ENCODE results near the gene FHOD3.

Gene FHOD3

GRCh38 chr18:36601316-36601715 is 303.8 kb downstream of the FHOD3 start:
- DNase-seq = no peak
- H3K9me2 ChIP-seq (replicated peaks; ENCODE audit: insufficient read depth, low read length) = no peaks in the 10 kb centered on the region

GRCh38 chr18:36602071-36602470 is 304.6 kb downstream of the FHOD3 start:
- Histone ChIP-seq H3K4me1 (ENCODE audit: low read length) (no peaks in the 10 kb centered on the region), H3K27me3 (replicated peaks; ENCODE audit: insufficient read depth, low read length) (no peaks in the 10 kb centered on the region), H3K79me2 (ENCODE audit: low read length) (no peaks in the 10 kb centered on the region), H3K9me3 (replicated peaks; ENCODE audit: insufficient read depth, low read length) (no peaks in the 10 kb centered on the region), H3K9me2 (replicated peaks; ENCODE audit: insufficient read depth, low read length) (no peaks in the 10 kb centered on the region), H3F3A (ENCODE audit: insufficient read depth, low read length) (no peaks in the 10 kb centered on the region), H3K36me3 (replicated peaks; ENCODE audit: insufficient read depth, low read length) (no peaks in the 10 kb centered on the region), H3K27ac (ENCODE audit: low read length) (no peak overlapping the region), H3K9ac (ENCODE audit: low read length) (no peak overlapping the region), H2AFZ (ENCODE audit: low read length) (no peak overlapping the region), H4K20me1 (ENCODE audit: insufficient read depth, low read length) (no peaks in the 10 kb centered on the region), H3K4me2 (ENCODE audit: low read depth, low read length) (no peak overlapping the region), H3K4me3 (ENCODE audit: low read length) (no peak overlapping the region)
- no peak for TF ChIP-seq CTCF (IDR thresholded peaks at IDR 0.05; ENCODE audit: low read length)
- no peak for DNase-seq

More at GRCh38 chr18:36601316-36601715, 303.8 kb downstream of the FHOD3 start:
- no peaks in the 10 kb centered on the region for H3K9me3 ChIP-seq (replicated peaks; ENCODE audit: insufficient read depth, low read length)
- H3K36me3 ChIP-seq (replicated peaks; ENCODE audit: insufficient read depth, low read length) = no peaks in the 10 kb centered on the region
- no peaks in the 10 kb centered on the region for H3F3A ChIP-seq (ENCODE audit: insufficient read depth, low read length)
- H3K27ac ChIP-seq (ENCODE audit: low read length) = no peak overlapping the region
- TF ChIP-seq EZH2phosphoT487 (IDR thresholded peaks at IDR 0.05; ENCODE audit: low read length) = no peak
- no peak for TF ChIP-seq CTCF (IDR thresholded peaks at IDR 0.05; ENCODE audit: low read length)
- no peak for TF ChIP-seq EZH2 (optimal IDR thresholded peaks at IDR 0.05; ENCODE audit: low read depth, low read length)
- H3K9ac ChIP-seq (ENCODE audit: low read length) = no peak overlapping the region
- no peak overlapping the region for H3K4me2 ChIP-seq (ENCODE audit: low read depth, low read length)
- no peak overlapping the region for H3K4me3 ChIP-seq (ENCODE audit: low read length)
- no peaks in the 10 kb centered on the region for H3K79me2 ChIP-seq (ENCODE audit: low read length)
- no peaks in the 10 kb centered on the region for H4K20me1 ChIP-seq (ENCODE audit: insufficient read depth, low read length)
- no peak overlapping the region for H2AFZ ChIP-seq (ENCODE audit: low read length)
- no peaks in the 10 kb centered on the region for H3K27me3 ChIP-seq (replicated peaks; ENCODE audit: insufficient read depth, low read length)
- H3K4me1 ChIP-seq (ENCODE audit: low read length) = no peaks in the 10 kb centered on the region

GRCh38 chr18:36602620-36603019 is 305.1 kb downstream of the FHOD3 start:
- TF ChIP-seq CTCF (IDR thresholded peaks at IDR 0.05; ENCODE audit: low read length) = no peak
- TF ChIP-seq EZH2phosphoT487 (IDR thresholded peaks at IDR 0.05; ENCODE audit: low read length) = no peak
- TF ChIP-seq EZH2 (optimal IDR thresholded peaks at IDR 0.05; ENCODE audit: low read depth, low read length) = no peak

More at GRCh38 chr18:36602620-36603019, 305.1 kb downstream of the FHOD3 start:
- Histone ChIP-seq H3K36me3 (replicated peaks; ENCODE audit: insufficient read depth, low read length) (no peaks in the 10 kb centered on the region), H3K9me3 (replicated peaks; ENCODE audit: insufficient read depth, low read length) (no peaks in the 10 kb centered on the region), H3K79me2 (ENCODE audit: low read length) (no peaks in the 10 kb centered on the region), H3K27ac (ENCODE audit: low read length) (no peak overlapping the region), H3K9me2 (replicated peaks; ENCODE audit: insufficient read depth, low read length) (no peaks in the 10 kb centered on the region), H3F3A (ENCODE audit: insufficient read depth, low read length) (no peaks in the 10 kb centered on the region), H2AFZ (ENCODE audit: low read length) (no peak overlapping the region), H3K27me3 (replicated peaks; ENCODE audit: insufficient read depth, low read length) (no peaks in the 10 kb centered on the region), H3K4me3 (ENCODE audit: low read length) (no peak overlapping the region), H3K4me1 (ENCODE audit: low read length) (no peaks in the 10 kb centered on the region), H3K4me2 (ENCODE audit: low read depth, low read length) (no peak overlapping the region), H4K20me1 (ENCODE audit: insufficient read depth, low read length) (no peaks in the 10 kb centered on the region), H3K9ac (ENCODE audit: low read length) (no peak overlapping the region)
- no peak for DNase-seq

Measured in MM.1S (cell line).